Measurements from ENCODE around the gene AKIRIN1.
"Not testable (repeated sequence)": the region's sequence is repeated elsewhere in the genome, so short reads cannot be mapped to it uniquely, and the experiment has no call there.

The AKIRIN1 gene

GRCh38 chr1:38997901-38998190 lies 6.8 kb downstream of the AKIRIN1 start:
- peak; percentile 57 for DNase-seq (ENCODE audit: low read depth)
- H3K4me3 ChIP-seq (ENCODE audit: low read depth, low read length) = no peak overlapping the region
- TF ChIP-seq, protein P1, sequence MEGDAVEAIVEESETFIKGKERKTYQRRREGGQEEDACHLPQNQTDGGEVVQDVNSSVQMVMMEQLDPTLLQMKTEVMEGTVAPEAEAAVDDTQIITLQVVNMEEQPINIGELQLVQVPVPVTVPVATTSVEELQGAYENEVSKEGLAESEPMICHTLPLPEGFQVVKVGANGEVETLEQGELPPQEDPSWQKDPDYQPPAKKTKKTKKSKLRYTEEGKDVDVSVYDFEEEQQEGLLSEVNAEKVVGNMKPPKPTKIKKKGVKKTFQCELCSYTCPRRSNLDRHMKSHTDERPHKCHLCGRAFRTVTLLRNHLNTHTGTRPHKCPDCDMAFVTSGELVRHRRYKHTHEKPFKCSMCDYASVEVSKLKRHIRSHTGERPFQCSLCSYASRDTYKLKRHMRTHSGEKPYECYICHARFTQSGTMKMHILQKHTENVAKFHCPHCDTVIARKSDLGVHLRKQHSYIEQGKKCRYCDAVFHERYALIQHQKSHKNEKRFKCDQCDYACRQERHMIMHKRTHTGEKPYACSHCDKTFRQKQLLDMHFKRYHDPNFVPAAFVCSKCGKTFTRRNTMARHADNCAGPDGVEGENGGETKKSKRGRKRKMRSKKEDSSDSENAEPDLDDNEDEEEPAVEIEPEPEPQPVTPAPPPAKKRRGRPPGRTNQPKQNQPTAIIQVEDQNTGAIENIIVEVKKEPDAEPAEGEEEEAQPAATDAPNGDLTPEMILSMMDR (conservative IDR thresholded peaks at IDR 0.05; ENCODE audit: low read depth, low read length) = no peak

GRCh38 chr1:39001516-39002421 lies 10.7 kb downstream of the AKIRIN1 start:
- DNase-seq (ENCODE audit: low read depth) = no peak
- TF ChIP-seq, protein P1 (conservative IDR thresholded peaks at IDR 0.05; ENCODE audit: low read depth, low read length) = no peak
- no peak overlapping the region for H3K4me3 ChIP-seq (ENCODE audit: low read depth, low read length)

- DNase-seq (ENCODE audit: low read depth) = peak; percentile 40
- TF ChIP-seq, protein P1 (conservative IDR thresholded peaks at IDR 0.05; ENCODE audit: low read depth, low read length) = no peak
- no peak overlapping the region for H3K4me3 ChIP-seq (ENCODE audit: low read depth, low read length)
Measured at GRCh38 chr1:39003281-39003680, 12.2 kb downstream of the AKIRIN1 start.

- TF ChIP-seq, protein P1 (conservative IDR thresholded peaks at IDR 0.05; ENCODE audit: low read depth, low read length) = no peak
- DNase-seq (ENCODE audit: low read depth) = peak; percentile 38
- H3K4me3 ChIP-seq (ENCODE audit: low read depth, low read length) = no peak overlapping the region
Measured at GRCh38 chr1:39003794-39004193, 12.7 kb downstream of the AKIRIN1 start.

DNA sequence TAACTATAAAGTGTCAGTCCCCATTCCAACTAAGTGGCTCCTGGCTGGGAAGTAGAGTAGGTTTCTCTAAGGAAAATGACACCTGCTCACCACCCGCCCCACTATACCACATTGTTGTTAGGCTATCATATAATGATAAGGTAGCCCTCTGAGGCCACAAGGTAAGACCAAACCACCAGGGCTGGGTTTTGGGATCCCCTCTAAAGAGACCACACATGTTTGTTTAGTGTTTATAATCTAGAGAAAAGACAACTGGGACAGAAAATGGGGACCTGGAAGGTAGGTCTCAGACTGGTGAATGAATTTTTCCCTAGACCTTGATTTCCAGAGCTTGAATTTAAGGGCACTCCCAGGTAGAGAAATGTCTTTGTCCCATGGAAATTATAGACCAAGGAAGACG lies 15.2 kb downstream of the AKIRIN1 start:
- no peak for DNase-seq (ENCODE audit: low read depth)
- TF ChIP-seq, protein P1 (conservative IDR thresholded peaks at IDR 0.05; ENCODE audit: low read depth, low read length) = no peak
- no peak overlapping the region for H3K4me3 ChIP-seq (ENCODE audit: low read depth, low read length)

- H3K4me3 ChIP-seq (ENCODE audit: low read depth, low read length) = no peak overlapping the region
- DNase-seq (ENCODE audit: low read depth) = no peak
- TF ChIP-seq, protein P1 (conservative IDR thresholded peaks at IDR 0.05; ENCODE audit: low read depth, low read length) = no peak
Measured at GRCh38 chr1:39006726-39007645, 15.9 kb downstream of the AKIRIN1 start.

GRCh38 chr1:39014956-39015355 lies 23.9 kb downstream of the AKIRIN1 start:
- DNase-seq (ENCODE audit: low read depth); H3K4me3 ChIP-seq (ENCODE audit: low read depth, low read length): not testable (repeated sequence)
